ENCODE measurements around the gene GFER. TPM values are rescaled to one million over a fixed set of nuclear protein-coding genes. Genes with fewer than 3 reads are reported as not detected.

The GFER gene
- total and polyA plus RNA-seq, 10 of the 15 experiments (the other 5 are each of a cell fraction or from before 2014, with no cell fraction given): 2.4 to 57.7 (median 31.3) TPM

GRCh38 chr16:1947369-1947670 is 36.7 kb upstream of the GFER start:
- Histone ChIP-seq H3K4me3 (no peak overlapping the region), H3K9ac (ENCODE audit: control insufficient read depth, insufficient read depth, low read length) (no peak overlapping the region), H2AFZ (ENCODE audit: control insufficient read depth, low read depth, low read length) (no peak overlapping the region), H4K20me1 (ENCODE audit: control insufficient read depth, insufficient read depth) (no peaks in the 10 kb centered on the region), H3K9me3 (replicated peaks; ENCODE audit: control insufficient read depth, insufficient read depth, low read length) (no peaks in the 10 kb centered on the region), H3K36me3 (ENCODE audit: control insufficient read depth in 2 of 2, insufficient read depth in 2 of 2, low read length in 1 of 2) (no peaks in the 10 kb centered on the region), H3K4me1 (ENCODE audit: control insufficient read depth, insufficient read depth, low read length) (peaks cover 7% of the 10 kb centered on the region; the same call in 1 of the 2 replicates), H3K4me2 (ENCODE audit: control insufficient read depth, insufficient read depth) (no peak overlapping the region), H3K79me2 (ENCODE audit: control insufficient read depth, insufficient read depth, low read length) (peaks cover 6% of the 10 kb centered on the region), H3K27me3 (replicated peaks in 1 of 2; ENCODE audit: control insufficient read depth in 2 of 2, insufficient read depth in 2 of 2, low read length in 1 of 2) (no peaks in the 10 kb centered on the region; a peak in 1 of 4 replicates), H3K27ac (ENCODE audit: control insufficient read depth, insufficient read depth) (no peak overlapping the region)
- in situ Hi-C loops (cut with MboI): no loop called here
- ChIA-PET RAD21 (ENCODE audit: unreplicated experiment) (no interaction called here), CTCF (no interaction called here), SMC1A (ENCODE audit: uncharacterized antibody, unreplicated experiment) (no interaction called here), POLR2A (interaction anchor here (0.7 kb wide), 1 partner anchor 164 kb away, joined by 3 read pairs; the partner anchor contains the start of gene NUBP2)
- TF ChIP-seq FOXM1 (IDR thresholded peaks at IDR 0.05; ENCODE audit: low read depth, low read length) (no peak), EZH2 (IDR thresholded peaks at IDR 0.05; ENCODE audit: borderline replicate concordance, control insufficient read depth, low read depth, low read length) (no peak), SPI1 (IDR thresholded peaks at IDR 0.05; ENCODE audit: borderline replicate concordance, insufficient read depth, low read depth, low read length) (no peak), CEBPZ (IDR thresholded peaks at IDR 0.05; ENCODE audit: low read depth, low read length) (no peak), CHD4 (IDR thresholded peaks at IDR 0.05) (no peak), MEF2A (IDR thresholded peaks at IDR 0.05; ENCODE audit: insufficient read depth, low read depth, low read length) (no peak), NKRF (conservative IDR thresholded peaks at IDR 0.05) (no peak), ELK1 (IDR thresholded peaks at IDR 0.05; ENCODE audit: low read depth, low read length) (no peak), POU2F2 (IDR thresholded peaks at IDR 0.05; ENCODE audit: borderline replicate concordance, low read depth, low read length) (no peak)
- DNase-seq (ENCODE audit: low read depth, low spot score) (no peak), ATAC-seq (no peak), FAIRE-seq (no peak)
- WGBS (ENCODE audit: insufficient coverage, insufficient replicate concordance, low lambda C conversion rate, missing lambda C conversion rate): 68% methylated on average over 9 of the region's 9 CpGs
- BruUV-seq (replicated peaks): no TSS peak
- intact Hi-C loops (cut with micrococcal nuclease; ENCODE audit: unreplicated experiment): no loop called here
